ENCODE data around the gene ZCCHC14.

ZCCHC14 gene

DNA sequence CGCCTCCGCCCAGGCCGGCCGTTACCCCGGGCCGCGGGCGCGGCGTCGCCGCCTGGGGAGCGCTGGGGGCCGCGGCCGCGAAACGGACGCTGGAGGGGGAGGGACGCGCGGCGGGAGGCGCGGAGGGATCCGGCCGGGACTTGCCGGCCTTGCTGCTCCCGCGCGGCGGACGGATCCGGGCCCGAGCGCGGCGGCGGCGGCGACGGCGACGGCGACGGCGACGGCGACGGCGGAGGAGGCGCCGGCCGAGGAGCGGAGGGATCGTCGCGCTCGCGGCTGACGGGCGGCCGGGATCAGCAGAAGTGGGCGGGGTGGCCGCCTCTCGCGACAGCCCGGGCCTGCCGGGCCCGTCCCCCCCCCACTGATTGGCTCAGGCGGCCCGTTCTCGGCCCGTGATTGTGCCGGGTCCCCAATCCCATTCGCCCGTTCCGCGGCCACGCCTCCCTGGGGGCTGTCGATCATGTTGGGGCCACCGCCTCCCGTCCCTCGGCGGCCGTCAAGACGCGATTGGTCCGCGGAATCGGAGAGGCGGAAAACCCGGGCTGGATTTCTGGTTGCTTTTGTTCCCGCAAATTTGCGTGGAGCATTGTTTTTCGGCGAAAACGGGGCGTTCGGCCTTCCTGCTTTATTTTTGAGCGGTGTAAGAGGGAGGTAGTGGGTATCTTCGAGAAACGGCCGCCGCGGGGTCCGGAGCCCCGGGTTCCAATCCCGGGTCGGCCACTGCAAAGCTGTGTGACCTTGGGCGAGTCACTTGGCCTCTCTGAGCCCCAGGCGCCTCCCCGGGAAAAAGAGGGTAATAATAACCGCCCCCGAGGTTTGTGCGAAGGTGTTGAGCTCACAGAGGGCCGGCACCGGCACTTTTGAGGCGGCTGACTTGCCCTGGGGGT, at the start of gene ZCCHC14:
TSS of gene ZCCHC14 (minus strand) at position 304 of the 887 bp plus-strand sequence. CDS start 786 bp downstream, outside the sequence.
- peak; percentile 100 for DNase-seq

GRCh38 chr16:87541872-87542234, 49.0 kb upstream of the ZCCHC14 start:
- no peak for DNase-seq

GRCh38 chr16:87541147-87541871, 48.5 kb upstream of the ZCCHC14 start:
- DNase-seq = no peak

- DNase-seq = no peak
Measured at GRCh38 chr16:87540897-87541146, 48.0 kb upstream of the ZCCHC14 start.

GRCh38 chr16:87540072-87540896, 47.5 kb upstream of the ZCCHC14 start:
- DNase-seq = no peak

- no peak for DNase-seq
Measured at GRCh38 chr16:87539113-87539512, 46.3 kb upstream of the ZCCHC14 start.

DNA sequence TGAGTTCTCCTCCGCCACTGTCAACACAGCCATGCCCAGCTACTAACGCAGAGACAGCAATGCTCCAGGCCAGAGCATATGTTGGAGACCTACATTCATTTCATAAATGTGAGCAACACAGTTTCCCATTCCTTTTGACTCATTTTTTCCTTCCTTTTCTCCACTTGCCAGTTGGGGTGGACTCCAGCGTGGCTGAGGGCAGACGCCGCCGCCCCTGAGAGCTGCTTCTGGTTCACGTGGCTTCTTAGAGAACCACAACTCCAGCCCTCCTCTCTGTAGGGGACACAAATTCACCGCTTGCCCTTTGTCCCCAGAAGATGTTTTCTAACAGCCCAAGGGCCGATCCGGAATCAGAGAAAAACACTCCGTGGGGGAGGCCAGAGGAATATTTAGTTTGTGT, 45.8 kb upstream of the ZCCHC14 start:
- no peak for DNase-seq

DNA sequence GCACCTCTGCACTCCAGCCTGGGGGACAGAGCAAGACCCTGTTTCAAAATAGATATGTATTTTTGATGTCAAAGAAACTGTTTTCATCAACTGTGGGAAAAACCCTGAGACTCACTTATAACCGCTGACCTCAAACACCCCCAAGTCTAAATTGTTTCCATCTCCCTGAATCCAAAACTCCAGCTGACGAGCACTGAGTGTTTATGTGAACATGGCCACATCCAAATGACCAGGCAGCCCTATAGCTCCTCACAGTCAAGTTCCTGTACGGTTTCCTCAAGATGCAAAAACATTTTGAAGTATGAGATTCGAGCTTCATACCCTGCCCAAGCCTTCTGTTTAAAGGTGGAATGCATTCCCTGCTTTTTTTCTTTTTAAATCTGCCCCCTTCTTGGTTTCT, 45.3 kb upstream of the ZCCHC14 start:
- no peak for DNase-seq

GRCh38 chr16:87536795-87537142, 43.9 kb upstream of the ZCCHC14 start:
- no peak for DNase-seq

- DNase-seq = no peak
Measured at GRCh38 chr16:87535855-87536794, 43.3 kb upstream of the ZCCHC14 start.

GRCh38 chr16:87535457-87535854, 42.6 kb upstream of the ZCCHC14 start:
- no peak for DNase-seq

GRCh38 chr16:87534751-87535150, 41.9 kb upstream of the ZCCHC14 start:
- no peak for DNase-seq

DNA sequence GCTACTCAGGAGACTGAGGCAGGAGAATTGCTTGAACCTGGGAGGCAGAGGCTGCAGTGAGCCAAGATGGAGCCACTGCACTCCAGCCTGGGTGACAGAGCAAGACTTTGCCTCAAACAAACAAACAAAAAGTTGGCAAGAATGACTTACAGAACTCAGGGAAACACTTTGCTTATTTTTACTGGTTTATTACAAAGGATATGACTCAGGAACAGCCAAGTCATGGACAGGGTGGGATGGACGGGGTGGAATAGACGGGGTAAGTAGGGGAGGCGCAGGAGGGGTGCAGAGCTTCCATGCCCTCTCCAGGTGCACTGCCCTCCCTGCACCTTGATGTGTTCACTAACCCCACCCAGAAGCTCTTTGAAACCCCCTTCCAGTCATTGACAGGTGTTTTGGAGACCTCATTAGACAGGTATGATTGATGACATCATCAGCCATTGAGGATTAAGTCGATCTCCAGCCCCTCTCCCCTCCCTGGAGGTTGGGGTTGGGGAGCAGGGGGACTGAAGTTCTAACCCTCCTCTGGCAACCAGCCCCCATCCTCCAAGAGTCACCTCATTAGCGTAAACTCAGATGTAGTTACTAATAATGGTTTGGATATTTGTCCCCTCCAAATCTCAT, 41.3 kb upstream of the ZCCHC14 start:
- no peak for DNase-seq

- DNase-seq = no peak
Measured at GRCh38 chr16:87533061-87533460, 40.2 kb upstream of the ZCCHC14 start.

GRCh38 chr16:87531418-87531817, 38.6 kb upstream of the ZCCHC14 start:
- no peak for DNase-seq

GRCh38 chr16:87528690-87529579, 36.1 kb upstream of the ZCCHC14 start:
- DNase-seq = no peak

DNA sequence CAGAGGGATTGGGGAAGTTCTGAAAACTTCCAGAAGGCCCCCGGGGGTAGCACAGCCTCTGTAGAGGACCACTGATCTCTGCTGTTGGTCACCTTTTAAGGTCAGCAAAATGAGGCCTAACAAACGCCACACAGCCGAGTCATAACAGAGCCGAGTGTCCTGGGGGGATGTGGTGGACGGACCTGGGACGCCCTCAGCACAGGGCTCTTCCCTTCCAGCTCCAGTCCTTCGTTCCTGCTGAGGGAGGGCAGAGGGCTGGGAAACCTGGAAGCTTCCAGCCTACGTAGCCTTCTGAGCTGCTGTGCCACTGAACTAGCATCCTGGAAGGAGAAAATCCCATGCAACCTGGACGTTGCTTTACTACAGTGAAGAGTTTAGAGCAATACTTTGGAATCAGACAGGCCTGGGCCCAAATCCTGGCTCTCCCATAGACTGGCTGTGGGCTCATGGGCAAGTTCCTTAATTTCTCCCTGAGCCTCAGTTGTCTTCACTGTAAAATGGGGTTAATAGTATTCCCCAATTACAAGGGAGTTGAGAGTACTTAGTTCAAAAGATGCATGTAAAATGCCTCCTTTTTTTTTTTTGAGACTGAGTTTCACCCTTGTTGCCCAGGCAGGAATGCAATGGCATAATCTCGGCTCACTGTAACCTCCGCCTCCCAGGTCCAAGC, 34.4 kb upstream of the ZCCHC14 start:
- no peak for DNase-seq

- DNase-seq = no peak
Measured at GRCh38 chr16:87526238-87526947, 33.6 kb upstream of the ZCCHC14 start.

- no peak for DNase-seq
Measured at GRCh38 chr16:87525352-87525751, 32.5 kb upstream of the ZCCHC14 start.

- DNase-seq = no peak
Measured at GRCh38 chr16:87524407-87524806, 31.6 kb upstream of the ZCCHC14 start.
